Activated CD8-positive, alpha-beta memory T cell treated with anti-CD3 and anti-CD28 coated beads, Interleukin-2, amount 50 U/mL, for 1 hour (primary cell): ENCODE results near the gene FYCO1.
A peak's percentile ranks its signal among the peaks of the same experiment; 100 is the strongest.
"Not testable (repeated sequence)": the region's sequence is repeated elsewhere in the genome, so short reads cannot be mapped to it uniquely, and the experiment has no call there.

Source experiments
- DNase-seq: peaks from one replicate; pipeline ENCODE4 v3.0.0-alpha.2; 2020; ENCODE audit errors: extremely low read depth

Gene FYCO1

DNA sequence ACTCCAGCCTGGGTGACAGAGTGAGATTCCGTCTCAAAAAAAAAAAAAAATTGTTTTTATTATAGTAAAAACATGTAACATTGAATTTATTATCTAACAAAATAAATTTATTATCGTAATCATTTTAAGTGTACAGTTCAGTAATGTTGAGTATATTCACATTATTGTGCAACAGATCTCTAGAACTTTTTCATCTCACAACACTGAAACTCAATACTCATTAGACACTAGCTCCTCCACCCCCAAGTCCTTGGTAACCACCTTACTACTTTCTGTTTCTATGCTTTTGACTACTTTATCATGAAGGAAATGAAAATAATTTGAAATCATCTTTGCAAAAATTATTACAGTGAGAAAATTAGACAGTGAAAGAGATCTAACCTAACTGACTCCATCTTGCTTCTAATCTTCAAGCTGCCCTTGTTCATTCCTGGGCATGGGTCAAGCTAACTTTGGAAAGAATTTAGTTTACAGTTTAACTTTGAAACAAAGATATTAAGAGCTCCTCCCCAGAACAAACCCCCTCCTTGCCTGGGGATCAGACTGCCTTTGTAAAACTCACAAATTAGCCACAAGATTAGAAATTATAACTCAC lies 15.0 kb upstream of the FYCO1 start:
- DNase-seq, result no peak

- DNase-seq, result no peak
These were observed 12.4 kb upstream of the FYCO1 start for GRCh38 chr3:46008058-46008457.

- no peak for DNase-seq
These were observed 11.7 kb upstream of the FYCO1 start for GRCh38 chr3:46007280-46007679.

GRCh38 chr3:46006238-46007032 lies 10.8 kb upstream of the FYCO1 start:
- no peak for DNase-seq

DNA sequence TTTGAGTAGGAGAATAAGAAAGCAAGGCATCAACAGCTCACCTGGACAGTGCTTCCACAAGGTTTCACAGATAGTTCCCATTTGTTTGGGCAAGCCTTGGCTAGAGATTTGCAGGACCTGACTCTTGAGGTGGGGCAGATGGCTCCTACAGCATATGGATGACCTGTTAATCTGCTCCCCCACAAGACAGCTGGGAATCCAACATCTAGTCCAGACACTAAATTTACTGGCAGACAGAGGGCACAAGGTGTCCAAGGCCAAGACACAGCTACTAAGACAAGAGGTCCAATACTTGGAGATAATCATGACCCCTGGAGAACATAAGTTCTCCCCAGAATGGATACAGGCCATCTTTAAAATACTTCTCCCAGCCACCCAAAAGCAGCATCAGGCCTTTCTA lies 8.1 kb upstream of the FYCO1 start:
- DNase-seq, result not testable (repeated sequence)

GRCh38 chr3:46001178-46001577 lies 5.6 kb upstream of the FYCO1 start:
- DNase-seq, result no peak

DNA sequence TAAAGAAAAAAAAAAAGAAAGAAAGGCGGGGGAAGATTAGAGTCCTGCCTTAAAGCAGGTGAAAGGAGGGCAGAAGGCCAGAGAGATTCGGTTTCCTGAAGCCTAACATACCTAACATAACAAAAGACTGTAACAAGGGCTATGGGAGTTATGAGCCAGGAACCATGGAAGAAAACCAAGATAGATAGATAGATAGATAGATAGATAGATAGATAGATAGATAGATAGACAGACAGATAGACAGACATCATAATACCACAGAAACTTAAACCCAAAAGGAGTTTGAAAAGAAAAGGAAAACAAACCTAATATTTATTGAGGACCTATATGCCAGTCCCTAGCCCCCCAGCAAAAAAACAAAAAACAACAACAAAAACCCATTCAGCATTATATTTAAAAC lies 2.3 kb upstream of the FYCO1 start:
- no peak for DNase-seq

- not testable (repeated sequence) for DNase-seq
These were observed 1.9 kb upstream of the FYCO1 start for GRCh38 chr3:45997499-45997898.

DNA sequence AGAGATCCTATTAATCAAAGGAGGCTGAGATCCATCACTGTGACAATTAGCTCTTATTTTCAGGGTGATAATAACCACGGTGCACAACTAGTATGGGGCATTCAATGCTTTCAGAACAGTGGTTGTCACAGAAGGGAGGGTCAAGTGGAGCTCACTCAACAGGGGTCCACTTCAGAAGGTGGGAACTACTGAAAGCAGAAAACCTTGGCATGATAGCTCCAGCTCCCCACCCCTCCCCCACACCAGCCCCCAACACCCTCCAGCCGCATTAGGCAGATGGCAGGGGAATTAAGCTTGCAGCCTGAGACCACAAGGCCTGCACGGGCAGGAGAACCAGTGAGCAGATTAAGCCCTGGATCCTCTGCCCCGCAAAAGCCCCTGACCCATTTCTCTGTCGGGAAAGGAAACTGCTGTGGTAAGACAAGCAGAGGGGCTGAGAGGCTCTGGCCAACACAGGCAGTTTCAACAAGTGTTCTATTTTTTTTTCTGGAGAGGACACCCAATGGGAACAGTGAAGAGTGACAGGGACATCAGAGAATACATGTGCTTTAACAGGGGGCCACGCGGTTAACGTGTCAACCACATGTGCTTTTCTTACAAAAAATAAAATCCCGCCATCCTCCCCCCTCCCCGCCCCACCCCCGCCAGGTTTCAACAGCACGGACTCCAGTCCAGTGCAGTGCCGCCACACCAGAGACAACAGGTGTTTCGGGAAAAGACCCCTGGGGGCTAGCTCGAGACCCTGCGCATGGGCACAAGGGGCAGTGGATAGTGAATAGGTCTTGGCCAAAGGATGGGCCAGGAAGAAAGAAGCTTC lies 997 bp downstream of the FYCO1 start:
- no peak for DNase-seq

- DNase-seq, result peak; percentile 25
These were observed 2.1 kb downstream of the FYCO1 start for GRCh38 chr3:45993421-45994027.

GRCh38 chr3:45992821-45993221 lies 2.8 kb downstream of the FYCO1 start:
- DNase-seq, result no peak

GRCh38 chr3:45992133-45992729 lies 3.4 kb downstream of the FYCO1 start:
- DNase-seq, result no peak

GRCh38 chr3:45991341-45991740 lies 4.3 kb downstream of the FYCO1 start:
- DNase-seq, result no peak

GRCh38 chr3:45990181-45990580 lies 5.4 kb downstream of the FYCO1 start:
- DNase-seq, result no peak

- no peak for DNase-seq
These were observed 6.8 kb downstream of the FYCO1 start for GRCh38 chr3:45988804-45989203.

GRCh38 chr3:45988362-45988761 lies 7.3 kb downstream of the FYCO1 start:
- no peak for DNase-seq

GRCh38 chr3:45987368-45988291 lies 8.0 kb downstream of the FYCO1 start:
- no peak for DNase-seq

DNA sequence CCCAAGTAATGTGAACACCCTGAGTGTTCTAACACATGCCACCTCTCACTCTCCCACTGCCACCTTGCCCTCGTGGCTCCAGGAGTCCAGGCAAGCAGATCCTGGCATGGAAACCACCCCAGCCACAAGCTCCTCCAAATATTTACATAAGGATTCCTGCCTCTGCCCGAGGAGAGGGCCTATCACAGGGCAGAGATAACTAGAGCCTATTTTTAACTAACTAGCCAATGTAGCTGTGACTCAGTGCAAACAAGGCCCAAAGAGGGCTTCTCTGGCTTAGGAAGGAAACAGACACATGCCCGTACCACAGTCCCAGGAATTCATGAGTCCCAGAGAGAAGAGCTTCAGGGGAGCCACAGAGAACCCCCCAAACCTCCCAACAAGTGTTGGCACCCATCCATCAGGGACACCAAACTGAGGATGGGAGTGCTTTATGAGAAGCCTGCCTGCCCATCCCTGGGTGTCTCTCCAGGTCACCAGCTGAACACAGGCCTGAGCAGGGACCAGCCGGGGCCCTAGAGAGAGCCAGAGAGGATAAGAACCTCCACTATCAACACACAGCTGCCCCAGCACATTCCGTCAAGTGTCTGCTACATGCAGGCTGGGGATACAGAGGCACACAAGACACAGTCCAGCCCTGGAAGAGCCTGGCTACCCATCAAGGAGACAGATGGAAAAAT lies 9.2 kb downstream of the FYCO1 start:
- no peak for DNase-seq

GRCh38 chr3:45985532-45986302 lies 9.9 kb downstream of the FYCO1 start:
- no peak for DNase-seq
